H1 (cell line): ENCODE data around the gene ARHGAP15. TPM values are rescaled to one million over a fixed set of nuclear protein-coding genes. Genes with fewer than 3 reads are reported as not detected.

Experiments used
- ATF2 ChIP-seq: IDR thresholded peaks from 2 replicates; pipeline ENCODE4 v1.6.1; 2012; ENCODE audit warnings: low read length, inconsistent platforms
- BCL11A ChIP-seq, 2 experiments: IDR thresholded peaks; one replicate each; pipeline ENCODE4 v1.6.1; 2011; ENCODE audit warnings: low read depth in 2 of 2, low read length in 2 of 2, mild to moderate bottlenecking in 2 of 2
- BRCA1 ChIP-seq: IDR thresholded peaks from 2 replicates; pipeline ENCODE4 v1.6.1; 2012; ENCODE audit warnings: low read depth, low read length, improper control_type of control experiment
- CBX5 ChIP-seq: fragments of 300-800, 300-1000 bp; sonication (generic); IDR thresholded peaks from 2 replicates; pipeline ENCODE4 v1.7.1; 2016; ENCODE audit warnings: antibody characterized with exemption, low read length, low read depth
- CBX8 ChIP-seq: fragments of 300-800, 300-1000 bp; sonication (generic); IDR thresholded peaks from 2 replicates; pipeline ENCODE4 v1.7.1; 2016; ENCODE audit warnings: low read depth, low read length, borderline replicate concordance
- CEBPB ChIP-seq: IDR thresholded peaks from 2 replicates; pipeline ENCODE4 v1.6.1; 2012; ENCODE audit warnings: low read depth, low read length
- CHD2 ChIP-seq: IDR thresholded peaks from 2 replicates; pipeline ENCODE4 v1.6.1; 2012; ENCODE audit warnings: low read length, improper control_type of control experiment
- CTBP2 ChIP-seq: IDR thresholded peaks from 2 replicates; pipeline ENCODE4 v1.7.0; 2011; ENCODE audit warnings: borderline replicate concordance, mild to moderate bottlenecking, moderate library complexity, mixed read lengths, low read length; ENCODE audit not compliant: insufficient read depth, insufficient read length
- CTCF ChIP-seq, 3 experiments: IDR thresholded peaks; 1 replicate in 2 of 3; 2 replicates in 1 of 3; pipeline versions ENCODE4 v1.5.1 to v1.6.1; 2011; ENCODE audit warnings: low read length in 3 of 3, mild to moderate bottlenecking in 3 of 3, inconsistent platforms in 2 of 3, low read depth in 1 of 3, moderate library complexity in 1 of 3; ENCODE audit not compliant: insufficient read depth in 1 of 3; ENCODE audit errors: control extremely low read depth in 1 of 3
- FOSL1 ChIP-seq: IDR thresholded peaks from 2 replicates; pipeline ENCODE4 v1.6.1; 2011; ENCODE audit warnings: mild to moderate bottlenecking, low read depth, low read length, moderate library complexity; ENCODE audit not compliant: insufficient read depth
- GABPA ChIP-seq: IDR thresholded peaks from 2 replicates; pipeline ENCODE4 v1.6.1; 2011; ENCODE audit warnings: mild to moderate bottlenecking, low read length, moderate library complexity, borderline replicate concordance; ENCODE audit not compliant: insufficient read depth
- HDAC6 ChIP-seq: IDR thresholded peaks from one replicate; pipeline ENCODE4 v1.7.1; 2012; ENCODE audit warnings: low read depth, mild to moderate bottlenecking, inconsistent platforms, low read length, moderate library complexity
- NANOG ChIP-seq: IDR thresholded peaks from 2 replicates; pipeline ENCODE4 v1.6.1; 2011; ENCODE audit warnings: low read length, low read depth, mild to moderate bottlenecking, inconsistent platforms; ENCODE audit not compliant: insufficient read depth, poor library complexity, severe bottlenecking
- RFX5 ChIP-seq: IDR thresholded peaks from 2 replicates; pipeline ENCODE4 v1.6.1; 2011; ENCODE audit warnings: low read depth, low read length, improper control_type of control experiment, borderline replicate concordance
- RXRA ChIP-seq: IDR thresholded peaks from 2 replicates; pipeline ENCODE4 v1.6.1; 2011; ENCODE audit warnings: low read depth, mild to moderate bottlenecking, low read length, moderate library complexity; ENCODE audit not compliant: insufficient read depth
- SIX5 ChIP-seq: IDR thresholded peaks from 2 replicates; pipeline ENCODE4 v1.6.1; 2011; ENCODE audit warnings: mild to moderate bottlenecking, low read depth, low read length
- SRF ChIP-seq: IDR thresholded peaks from 2 replicates; pipeline ENCODE4 v1.6.1; 2011; ENCODE audit warnings: mild to moderate bottlenecking, low read depth, low read length, moderate library complexity
- TAF7 ChIP-seq: optimal IDR thresholded peaks from 2 replicates; pipeline ENCODE3; 2011; ENCODE audit warnings: low read depth, mild to moderate bottlenecking, inconsistent platforms, low read length, moderate library complexity, borderline replicate concordance
- TCF12 ChIP-seq: IDR thresholded peaks from 2 replicates; pipeline ENCODE4 v1.6.1; 2011; ENCODE audit warnings: low read depth, mild to moderate bottlenecking, low read length
- ZNF274 ChIP-seq: IDR thresholded peaks from 2 replicates; pipeline ENCODE4 v1.7.0; 2012; ENCODE audit warnings: low read length, borderline replicate concordance; ENCODE audit errors: extremely low read depth
- polyA plus RNA-seq, 7 experiments: library from polyadenylated mRNA; depleted of rRNA in 3 of 7; stranded (reverse) in 5 of 7; unstranded in 2 of 7; fragments of >200 nt in 5 of 7; fragments of 200-250 nt in 2 of 7; gene quantifications; 1 replicate in 5 of 7; 2 replicates in 1 of 7; 4 replicates in 1 of 7; pipeline versions ENCODE4 v1.2.1 to v1.2.3, GENCODE V29; 2011 to 2013; ENCODE audit warnings: missing spikeins in 2 of 7, mixed read lengths in 2 of 7
- total RNA-seq: library from RNA; stranded (reverse); fragmentation: NEBNext Ultra II Directional; extraction: Animal tissue kit (Norgen Biotek cat#: 25700); gene quantifications from 2 replicates; pipeline ENCODE4 v1.2.1, GENCODE V29; 2021

ARHGAP15 gene
- total and polyA plus RNA-seq, 2 of the 8 experiments (the other 6 are each of a cell fraction or from before 2014, with no cell fraction given) = not detected

- TF ChIP-seq CTCF (IDR thresholded peaks at IDR 0.05; ENCODE audit: control extremely low read depth in 1 of 3, insufficient read depth in 1 of 3, low read depth in 1 of 3, low read length in 3 of 3) = no peak; a peak in 1 of 4 replicates
- TF ChIP-seq TCF12 = 0 out of 2 replicates have a peak, but pooled peaks have one; percentile 57
- no peak for TF ChIP-seq RXRA
- no peak for TF ChIP-seq SIX5
- TF ChIP-seq CBX5 = no peak
- no peak for TF ChIP-seq BCL11A (IDR thresholded peaks at IDR 0.05; ENCODE audit: low read depth in 2 of 2, low read length in 2 of 2)
- no peak for TF ChIP-seq CHD2
- TF ChIP-seq CTBP2 = no peak
- TF ChIP-seq HDAC6 = no peak
- TF ChIP-seq GABPA = no peak
- no peak for TF ChIP-seq BRCA1
- TF ChIP-seq NANOG = peak; percentile 70
- no peak for TF ChIP-seq CEBPB
- no peak for TF ChIP-seq SRF
- no peak for TF ChIP-seq ATF2
- TF ChIP-seq FOSL1 = no peak
- TF ChIP-seq ZNF274 = no peak
- no peak for TF ChIP-seq RFX5
- TF ChIP-seq CBX8 = no peak
- no peak for TF ChIP-seq TAF7
These were observed 112.3 kb downstream of the ARHGAP15 start (continued) for GRCh38 chr2:143241403-143242088.
